ENCODE results near the gene CD300E.

Gene CD300E

DNA sequence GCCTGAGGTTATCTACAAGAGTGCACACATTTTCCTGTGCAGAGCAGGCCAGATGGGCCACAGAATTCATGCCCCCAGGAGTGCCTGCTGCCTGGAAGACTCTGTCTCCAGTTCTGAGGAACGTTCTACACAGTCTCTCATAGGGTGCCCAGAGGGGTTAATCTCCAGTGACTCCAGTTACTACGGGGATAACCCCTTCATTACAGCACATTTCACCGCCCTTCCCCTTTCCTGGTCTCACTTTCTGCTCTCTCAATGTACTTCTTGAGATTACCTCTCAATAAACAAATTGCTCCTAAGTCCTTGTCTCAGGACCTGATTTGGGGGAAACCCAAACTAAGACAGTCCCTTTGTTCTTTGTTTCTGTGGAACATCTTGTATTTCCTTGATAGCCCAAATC is 62.0 kb downstream of the CD300E start:
- no peak for DNase-seq
